ENCODE measurements around the gene GATA6.

The GATA6 gene

DNA sequence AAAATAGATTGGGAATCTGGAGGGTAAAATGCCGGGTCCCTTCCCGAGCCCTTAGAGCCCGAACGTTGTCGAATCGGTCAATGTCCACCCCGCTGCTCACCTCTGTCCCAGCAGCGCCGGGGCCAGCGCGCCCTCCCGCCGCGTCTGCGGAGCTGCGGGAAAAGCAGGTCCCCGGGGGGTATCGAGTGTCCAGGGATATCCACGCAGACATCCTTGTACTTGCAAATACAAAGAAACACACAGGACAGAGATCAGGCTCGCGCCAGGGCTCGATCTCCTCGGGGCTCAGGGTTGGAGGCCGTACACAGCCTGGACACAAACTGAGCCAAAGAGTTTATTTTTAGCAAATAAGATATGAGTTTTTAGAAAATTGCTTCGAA, 2.3 kb upstream of the GATA6 start:
- DNase-seq = no peak

DNA sequence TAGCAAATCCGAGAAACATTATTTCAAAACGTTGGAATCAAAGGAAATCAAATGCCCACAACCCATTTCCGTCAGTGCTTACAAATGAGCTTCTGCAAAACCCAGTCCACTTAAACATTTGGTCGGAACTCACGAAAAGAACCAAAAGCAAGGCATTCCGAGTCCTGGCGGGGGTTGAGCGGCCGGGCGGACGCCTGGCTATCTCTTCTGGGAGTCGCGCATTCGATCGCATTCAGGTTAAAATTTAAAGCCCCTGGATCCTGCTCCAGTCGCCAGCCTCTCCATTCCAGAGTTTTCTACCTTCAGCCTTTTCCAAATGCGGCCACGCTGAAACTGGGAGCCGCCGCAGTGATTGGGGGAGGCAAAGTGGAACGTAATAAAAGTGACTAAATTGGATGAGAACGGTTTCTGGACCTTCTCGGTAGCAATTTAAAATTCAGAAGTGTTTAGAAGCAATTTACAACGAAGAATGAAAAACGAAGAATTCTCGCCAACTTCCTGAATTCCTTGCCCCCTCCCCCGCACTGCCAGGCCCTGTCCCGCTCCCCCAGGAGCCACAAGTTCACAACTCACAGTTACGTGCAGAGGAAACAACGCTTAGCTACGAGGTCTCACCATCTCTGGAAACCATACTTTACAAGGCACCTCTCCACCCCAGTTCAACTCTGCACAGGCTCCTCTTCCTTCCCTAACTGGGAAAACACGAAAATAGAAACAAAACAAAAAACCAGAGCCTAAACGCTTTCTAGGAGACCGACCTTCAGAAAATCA, 1.7 kb upstream of the GATA6 start:
- DNase-seq = no peak

DNA sequence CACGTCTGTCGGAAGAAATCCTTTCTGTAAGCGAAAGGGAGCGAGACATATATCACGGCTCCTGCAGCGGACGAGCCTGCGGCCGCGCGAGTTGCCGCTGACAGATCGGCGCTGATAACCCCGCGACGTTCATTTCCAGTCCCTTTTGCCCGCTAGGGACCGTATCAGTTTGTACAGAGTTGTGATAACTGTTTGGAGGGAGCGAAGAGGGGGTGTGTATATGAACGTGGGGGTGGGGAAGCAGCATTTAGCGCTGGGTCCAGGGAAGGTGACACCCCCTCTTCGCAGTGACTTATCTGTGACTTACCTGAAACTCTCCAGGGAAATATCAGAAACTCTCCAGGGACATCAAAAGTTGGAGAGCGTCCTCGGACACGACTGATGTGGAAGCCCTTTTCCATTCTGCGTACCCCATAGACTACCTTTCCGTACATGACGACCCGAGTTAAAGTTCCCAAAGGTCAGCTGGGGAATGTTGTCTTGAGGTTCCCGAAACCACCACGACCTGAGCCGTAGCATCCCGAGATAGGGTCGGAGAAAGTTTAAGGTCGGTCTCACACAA, 948 bp upstream of the GATA6 start:
- no peak for DNase-seq

DNA sequence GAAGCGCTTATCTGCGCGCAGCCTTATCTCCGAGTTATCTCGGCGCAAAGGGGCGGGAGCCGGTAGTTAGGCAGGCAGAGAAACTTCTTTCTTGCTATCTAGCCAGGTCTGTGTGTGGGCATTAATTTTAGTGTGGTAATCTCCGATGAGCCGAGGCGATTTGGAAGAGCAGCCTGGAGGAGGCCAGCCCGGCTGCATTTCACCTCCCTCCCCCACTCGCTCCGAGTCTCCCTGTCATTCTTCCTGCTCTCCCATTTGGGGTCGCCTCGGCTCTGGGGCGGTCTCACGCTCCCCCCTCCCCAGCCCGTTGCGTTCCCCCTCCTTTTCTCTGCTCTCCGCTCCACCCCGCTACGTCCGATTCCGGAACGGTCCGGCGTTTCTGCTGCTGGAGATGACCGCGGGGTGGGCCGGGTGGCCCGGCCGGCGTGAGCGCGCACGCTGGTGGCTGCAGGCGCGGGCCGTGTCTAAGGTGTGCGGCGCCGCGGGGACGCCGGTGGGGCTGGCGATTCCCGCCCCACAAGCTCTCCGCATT, 566 bp downstream of the GATA6 start:
- DNase-seq = no peak

DNA sequence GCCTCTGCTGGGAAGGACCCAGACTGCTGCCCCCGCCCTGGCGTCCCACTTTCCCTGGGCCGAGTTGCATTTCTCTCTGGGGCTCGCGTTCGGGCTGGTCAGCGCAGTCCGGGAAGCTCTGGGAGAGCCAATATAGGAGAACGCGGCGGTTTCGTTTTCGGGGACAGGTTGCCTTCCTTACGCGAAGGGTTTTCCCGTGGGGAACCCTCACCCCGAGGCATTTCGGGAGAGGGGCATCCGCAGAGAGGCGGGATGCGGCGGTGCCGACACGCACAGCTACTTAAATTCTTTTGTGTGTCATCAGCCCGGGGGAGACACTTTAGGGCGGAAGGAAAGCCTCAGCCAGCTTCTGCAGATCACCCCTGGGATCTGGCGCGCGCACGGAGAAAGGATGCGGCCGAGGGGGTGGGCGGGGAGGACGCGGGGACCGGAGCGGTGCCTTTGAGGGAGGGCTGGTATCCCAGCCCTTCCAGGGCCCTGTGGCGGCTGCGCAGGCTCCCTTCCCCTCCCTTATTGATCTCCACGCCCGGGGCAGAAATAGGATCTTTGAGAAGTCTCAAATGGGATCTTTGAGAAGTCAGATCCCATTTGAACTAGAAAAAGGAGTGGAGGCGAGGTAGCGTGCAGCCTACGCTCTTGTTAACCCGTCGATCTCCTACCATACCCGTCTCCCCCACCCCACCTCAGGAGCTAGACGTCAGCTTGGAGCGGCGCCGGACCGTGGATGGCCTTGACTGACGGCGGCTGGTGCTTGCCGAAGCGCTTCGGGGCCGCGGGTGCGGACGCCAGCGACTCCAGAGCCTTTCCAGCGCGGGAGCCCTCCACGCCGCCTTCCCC, 1.2 kb downstream of the GATA6 start:
- no peak for DNase-seq

DNA sequence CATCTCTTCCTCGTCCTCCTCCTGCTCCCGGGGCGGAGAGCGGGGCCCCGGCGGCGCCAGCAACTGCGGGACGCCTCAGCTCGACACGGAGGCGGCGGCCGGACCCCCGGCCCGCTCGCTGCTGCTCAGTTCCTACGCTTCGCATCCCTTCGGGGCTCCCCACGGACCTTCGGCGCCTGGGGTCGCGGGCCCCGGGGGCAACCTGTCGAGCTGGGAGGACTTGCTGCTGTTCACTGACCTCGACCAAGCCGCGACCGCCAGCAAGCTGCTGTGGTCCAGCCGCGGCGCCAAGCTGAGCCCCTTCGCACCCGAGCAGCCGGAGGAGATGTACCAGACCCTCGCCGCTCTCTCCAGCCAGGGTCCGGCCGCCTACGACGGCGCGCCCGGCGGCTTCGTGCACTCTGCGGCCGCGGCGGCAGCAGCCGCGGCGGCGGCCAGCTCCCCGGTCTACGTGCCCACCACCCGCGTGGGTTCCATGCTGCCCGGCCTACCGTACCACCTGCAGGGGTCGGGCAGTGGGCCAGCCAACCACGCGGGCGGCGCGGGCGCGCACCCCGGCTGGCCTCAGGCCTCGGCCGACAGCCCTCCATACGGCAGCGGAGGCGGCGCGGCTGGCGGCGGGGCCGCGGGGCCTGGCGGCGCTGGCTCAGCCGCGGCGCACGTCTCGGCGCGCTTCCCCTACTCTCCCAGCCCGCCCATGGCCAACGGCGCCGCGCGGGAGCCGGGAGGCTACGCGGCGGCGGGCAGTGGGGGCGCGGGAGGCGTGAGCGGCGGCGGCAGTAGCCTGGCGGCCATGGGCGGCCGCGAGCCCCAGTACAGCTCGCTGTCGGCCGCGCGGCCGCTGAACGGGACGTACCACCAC, 2.1 kb downstream of the GATA6 start:
- no peak for DNase-seq

DNA sequence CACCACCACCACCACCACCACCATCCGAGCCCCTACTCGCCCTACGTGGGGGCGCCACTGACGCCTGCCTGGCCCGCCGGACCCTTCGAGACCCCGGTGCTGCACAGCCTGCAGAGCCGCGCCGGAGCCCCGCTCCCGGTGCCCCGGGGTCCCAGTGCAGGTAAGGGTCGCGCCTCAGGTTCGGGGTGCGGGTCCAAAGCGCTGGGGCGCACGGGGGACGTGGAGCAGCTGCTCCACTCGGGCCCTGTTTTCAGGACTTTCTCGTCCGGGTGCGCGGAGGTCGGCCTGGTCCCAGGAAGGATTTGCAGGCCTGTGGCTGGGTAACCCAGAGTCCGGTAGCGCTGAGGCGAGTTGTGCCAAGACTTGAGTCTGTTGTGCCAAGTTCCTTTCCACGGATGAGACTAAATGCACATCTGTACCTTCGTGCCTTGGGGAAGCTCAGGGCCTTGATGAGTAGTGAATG, 2.8 kb downstream of the GATA6 start:
- no peak for DNase-seq

DNA sequence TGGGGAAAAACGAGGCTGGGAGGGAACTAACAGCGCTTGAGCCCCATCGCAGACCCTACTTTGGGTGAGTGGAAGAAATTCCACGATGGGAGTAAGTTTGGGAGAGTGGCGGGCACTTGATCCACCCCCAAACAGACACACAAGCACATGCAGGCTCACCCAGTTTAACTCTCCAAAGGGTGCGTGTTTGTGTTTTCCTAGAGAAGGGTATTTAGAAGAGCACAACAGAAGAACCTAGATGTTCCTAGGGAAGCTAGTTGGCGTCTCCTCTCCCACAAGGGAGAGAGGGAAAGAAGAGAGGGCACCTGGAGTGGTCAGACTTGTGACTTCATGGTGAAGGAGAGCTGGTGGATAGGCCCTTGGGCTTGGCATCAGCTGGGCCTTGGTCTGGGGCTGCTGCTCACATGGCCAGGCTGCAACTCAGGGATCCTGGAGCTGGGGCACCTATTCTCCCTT, 3.2 kb downstream of the GATA6 start:
- no peak for DNase-seq

DNA sequence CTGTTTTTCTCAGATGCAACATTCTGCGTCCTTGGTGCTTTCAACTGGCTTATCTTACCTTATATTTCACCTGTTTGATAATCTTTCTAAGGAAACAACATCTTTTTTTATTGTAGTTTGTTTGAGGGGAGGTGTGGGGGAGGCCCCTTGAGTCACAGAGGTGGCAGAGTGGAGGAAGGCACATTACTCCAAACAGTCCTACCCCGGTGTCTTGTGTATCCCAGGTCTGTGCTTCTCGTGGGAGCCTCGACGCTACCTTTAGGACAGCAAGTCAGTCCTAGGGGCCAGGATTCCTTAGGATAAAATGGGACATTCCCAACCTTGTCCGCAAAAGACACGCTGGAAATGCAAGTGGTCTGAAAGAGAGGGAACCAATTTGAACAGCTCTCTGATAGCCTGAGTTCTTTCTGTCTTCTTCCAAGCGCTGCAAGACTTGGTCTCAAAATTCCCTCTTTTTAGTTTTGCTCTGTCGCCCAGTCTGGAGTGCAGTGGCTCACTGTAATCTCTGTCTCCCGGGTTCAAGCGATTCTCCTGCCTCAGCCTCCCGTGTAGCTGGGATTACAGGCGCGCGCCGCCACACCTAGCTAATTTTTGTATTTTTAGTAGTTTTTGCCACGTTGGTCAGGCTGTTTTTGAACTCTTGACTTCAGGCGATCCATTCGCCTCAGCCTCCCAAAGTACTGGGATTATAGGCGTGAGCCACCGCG, 4.0 kb downstream of the GATA6 start:
- DNase-seq = no peak

DNA sequence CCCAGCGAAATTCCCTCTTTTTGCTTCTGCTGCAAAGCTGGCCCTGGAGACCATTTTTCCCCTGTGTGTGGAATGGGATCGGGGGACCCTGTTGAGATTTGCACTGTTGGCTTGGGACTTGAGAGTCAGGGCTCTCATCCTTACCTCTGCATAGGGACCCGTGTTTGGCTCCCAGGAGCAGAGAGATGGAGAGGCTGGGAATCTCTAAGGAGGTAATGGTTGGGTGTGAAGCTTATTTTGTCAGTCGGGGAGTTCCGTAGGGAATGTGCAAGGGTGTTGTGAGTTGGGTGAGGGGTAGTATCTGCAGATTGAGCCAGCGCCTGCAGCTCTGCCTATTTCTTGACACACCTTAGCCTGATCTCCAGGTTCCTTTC, 4.5 kb downstream of the GATA6 start:
- no peak for DNase-seq

DNA sequence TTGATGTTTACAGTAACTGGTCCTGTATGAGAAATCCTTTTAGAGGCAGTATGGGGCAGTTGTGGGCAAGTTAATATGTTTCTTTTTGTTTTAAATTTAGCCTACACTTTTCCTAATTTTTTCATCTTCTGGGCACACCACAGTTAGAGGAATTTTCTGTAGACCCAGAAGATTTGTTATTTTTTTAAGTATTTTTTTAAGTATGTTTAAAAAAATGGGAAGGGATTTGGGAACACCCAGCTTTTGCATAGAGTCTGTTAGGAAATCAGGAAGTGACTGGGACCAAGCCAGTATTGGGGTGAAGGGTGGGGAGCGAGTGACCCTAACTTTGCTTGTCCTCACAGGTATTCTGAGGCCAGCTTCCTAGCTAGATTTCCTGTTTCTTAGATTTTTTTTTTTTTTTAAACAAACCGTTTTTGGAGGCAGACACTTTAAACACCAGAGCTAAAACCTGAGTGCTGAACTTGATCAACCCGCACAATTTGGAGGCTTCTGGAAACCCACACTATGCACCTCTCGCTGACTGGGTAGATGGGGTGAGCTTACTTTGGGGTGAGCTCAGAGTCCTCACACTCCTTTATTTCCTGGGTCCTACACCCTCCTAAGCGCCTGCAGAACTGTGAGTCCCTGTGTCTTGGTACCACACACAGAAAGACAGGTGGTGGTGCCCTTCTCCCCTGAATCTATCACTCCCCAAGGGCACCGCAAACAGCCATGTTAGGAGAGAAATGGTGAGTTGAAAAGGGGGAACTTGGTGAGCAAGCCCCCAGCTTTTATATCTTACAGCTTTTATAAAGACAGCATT, 5.2 kb downstream of the GATA6 start:
- DNase-seq = no peak

DNA sequence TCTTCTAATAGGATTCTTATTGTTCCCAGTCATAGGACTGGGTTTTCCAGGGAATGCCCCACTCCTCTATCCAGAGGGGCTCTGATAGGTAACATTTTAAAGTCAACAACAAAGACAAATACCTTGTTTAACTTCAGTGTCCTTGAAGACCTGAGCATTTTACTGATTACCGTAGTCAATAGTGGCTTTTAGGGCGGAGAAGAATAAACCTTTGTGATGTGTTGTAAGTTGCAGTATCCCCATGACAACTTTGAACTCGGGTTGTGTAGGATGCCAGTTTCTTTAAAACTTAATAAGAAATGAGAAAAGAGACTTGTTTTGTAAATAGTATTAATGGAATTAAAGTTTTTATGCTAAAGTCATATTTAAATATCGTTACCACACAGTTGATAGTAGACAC, 6.0 kb downstream of the GATA6 start:
- DNase-seq = no peak

DNA sequence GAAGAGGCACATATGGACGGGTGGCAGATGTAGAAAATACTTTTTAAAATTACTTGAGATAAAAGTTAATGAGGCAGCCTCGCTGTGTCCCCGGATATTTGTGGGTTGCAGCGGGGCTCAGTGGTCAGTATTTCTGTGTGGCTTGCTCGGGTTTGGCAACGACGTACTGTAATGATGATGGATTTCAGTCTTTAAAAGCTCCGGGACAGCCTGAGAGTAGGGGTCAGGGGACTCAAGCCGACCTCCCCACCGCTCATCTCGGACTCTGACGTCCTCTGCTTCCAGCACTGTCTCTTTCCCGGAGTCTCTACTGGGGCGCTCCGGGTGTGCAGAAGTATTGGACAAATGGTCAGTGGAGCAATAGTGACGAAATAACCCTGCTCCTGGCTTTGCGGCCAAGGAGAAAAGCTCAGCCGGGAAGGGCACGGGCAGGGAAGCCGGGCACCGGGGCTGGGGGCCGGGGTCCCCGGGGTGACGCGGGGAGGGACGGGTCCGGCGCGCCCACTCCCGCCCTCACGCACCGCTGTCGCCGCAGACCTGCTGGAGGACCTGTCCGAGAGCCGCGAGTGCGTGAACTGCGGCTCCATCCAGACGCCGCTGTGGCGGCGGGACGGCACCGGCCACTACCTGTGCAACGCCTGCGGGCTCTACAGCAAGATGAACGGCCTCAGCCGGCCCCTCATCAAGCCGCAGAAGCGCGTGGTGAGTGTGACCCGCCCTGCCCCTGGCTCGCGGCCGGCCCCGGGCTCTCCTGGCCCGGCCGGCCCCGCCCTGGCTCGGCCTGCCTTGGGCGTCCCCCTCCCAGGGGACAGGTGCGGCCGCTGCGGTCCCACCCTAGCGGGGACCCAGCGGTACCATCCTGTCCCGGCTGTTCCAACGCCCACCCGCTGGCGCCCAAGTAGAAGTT, 7.3 kb downstream of the GATA6 start:
- DNase-seq = no peak

DNA sequence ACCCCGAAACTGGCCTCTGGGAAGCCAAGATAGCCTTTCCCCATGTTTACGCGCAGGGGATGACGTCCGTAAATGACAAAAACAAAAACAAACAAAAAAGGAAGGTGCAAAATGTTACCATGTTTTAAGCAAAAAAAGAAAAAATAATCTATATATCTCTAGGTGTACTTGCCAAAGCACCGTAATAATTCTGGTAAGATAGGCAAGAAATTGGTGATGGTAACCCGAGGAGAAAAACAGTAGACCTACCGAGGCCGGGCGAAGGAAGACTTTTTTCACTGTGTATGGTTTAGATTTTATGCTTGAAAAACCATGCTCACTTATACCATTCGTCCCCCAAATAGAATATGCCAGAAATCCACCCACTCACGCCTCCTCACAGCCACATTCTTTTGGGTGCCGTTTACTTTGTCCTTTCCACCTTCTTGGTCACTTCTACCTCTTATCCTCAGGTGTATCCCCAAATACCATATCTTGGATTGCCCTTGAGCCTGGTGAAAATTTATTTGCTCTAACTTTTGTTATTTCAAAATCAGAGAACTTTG, 8.0 kb downstream of the GATA6 start:
- DNase-seq = no peak

DNA sequence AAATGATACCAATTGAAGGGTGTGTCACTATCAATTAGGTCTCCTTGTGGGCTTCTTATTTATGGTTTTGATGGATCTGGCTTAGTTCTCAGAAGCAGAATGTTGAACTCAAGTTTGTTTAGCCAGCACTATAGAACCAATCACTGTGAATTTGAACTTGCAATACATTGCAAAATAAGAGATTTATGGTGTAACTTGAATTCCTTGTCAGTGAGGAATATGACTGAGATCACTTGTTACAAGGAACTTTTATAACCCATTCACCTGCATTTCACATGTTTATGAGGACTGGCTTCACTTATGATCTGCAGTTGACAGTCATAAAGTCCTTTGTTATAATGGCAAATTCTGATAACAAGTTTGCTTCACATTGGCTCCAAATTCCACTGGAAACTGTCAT, 9.8 kb downstream of the GATA6 start:
- no peak for DNase-seq

DNA sequence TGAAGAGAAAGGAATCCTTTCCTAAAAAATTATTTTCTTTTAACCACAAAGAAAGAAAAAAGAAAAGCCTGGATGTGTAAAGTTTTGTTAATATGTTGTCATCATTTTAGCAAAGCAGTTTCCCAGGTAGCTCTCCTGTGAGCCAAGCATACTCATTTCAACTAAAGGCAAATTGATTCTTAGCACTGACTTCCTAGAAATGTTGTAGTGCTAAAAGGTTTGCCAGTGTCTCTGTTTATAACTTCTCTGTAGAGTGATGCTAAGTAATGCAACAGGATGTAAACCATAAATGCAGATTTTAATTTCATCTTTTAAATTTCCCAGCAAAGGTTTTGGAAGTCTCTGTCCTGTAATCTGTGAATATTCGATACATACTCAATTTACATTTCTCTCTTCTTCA, 10.2 kb downstream of the GATA6 start:
- no peak for DNase-seq

DNA sequence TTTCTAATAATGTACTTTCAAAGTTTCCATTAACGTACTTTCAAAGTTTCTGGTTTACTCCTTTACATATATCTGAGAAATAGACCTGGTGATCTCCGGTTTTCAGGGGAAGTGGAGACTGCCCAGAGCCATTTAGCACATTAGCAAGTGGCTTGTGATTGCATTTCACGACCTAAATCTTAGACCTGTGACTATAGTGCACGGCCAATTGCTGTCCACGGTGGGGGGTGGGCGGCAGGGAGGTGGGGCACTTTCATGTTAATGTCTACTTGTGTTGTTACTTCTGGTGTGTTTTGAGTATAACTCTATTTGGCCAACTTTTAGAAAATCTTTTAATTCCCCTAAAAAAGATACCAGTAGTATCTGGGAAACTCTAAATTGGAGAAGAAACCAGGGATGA, 11.3 kb downstream of the GATA6 start:
- no peak for DNase-seq

DNA sequence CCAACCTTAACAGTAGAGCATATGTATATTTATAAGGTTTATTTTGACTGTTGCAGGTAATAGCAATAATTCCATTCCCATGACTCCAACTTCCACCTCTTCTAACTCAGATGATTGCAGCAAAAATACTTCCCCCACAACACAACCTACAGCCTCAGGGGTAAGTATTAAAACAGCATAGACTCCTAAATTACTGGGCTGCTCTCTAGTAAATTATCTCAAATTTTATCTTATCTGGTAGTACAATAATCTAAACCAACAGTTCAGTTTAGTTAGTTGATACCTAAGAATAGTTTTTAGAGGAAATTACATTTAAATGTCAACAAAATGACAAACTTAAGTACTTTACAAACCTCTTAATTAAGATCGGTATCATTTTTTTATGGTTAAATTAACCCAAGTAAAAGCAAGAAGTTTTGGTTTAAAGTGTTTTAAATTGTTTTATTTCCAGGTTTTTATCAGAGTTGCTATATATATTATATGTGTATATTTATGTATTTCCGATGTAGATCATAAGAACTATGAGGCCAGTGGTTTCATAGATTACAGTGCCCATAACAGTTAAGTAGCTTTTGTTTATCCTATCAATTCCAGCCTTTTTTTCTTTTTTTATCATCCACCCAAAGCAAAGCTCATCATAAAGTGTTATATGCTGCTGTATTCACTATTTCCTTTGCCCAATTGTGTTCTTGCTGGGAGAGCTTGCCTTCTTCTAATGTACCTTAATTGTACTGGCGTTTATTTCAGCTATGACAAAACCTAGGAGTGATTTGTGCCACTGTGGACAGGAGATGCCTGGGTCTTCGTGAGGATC, 13.7 kb downstream of the GATA6 start:
- no peak for DNase-seq

DNA sequence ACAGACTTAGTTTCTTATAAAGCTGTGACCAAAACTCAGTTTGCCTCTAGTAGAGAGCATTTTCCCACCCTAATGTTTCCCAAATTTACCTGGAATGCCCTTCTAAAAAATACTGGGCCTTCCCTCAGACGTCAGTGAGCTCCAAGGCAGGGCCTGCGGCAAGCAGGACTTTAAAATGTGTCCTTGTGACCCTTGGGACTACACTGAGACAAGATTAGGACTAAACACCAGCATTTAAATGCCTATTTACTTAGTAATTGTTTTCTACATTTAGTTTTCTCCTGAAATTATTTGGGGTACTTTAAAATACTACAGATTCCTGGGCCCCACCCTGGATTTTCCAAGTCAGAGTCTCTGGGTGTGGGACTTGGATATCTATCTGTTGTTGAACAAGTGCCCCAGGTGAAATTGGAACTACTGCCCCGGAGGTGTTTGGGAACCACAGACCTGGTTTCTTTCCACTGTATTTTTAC, 14.3 kb downstream of the GATA6 start:
- no peak for DNase-seq
